K562 (cell line): ENCODE results near the gene P3H1. TPM values are rescaled to one million over a fixed set of nuclear protein-coding genes. Genes with fewer than 3 reads are reported as not detected.

ENCODE experiments used
- CAMTA2 ChIP-seq: fragments of 250-450 bp; sonication (Bioruptor Pico); conservative IDR thresholded peaks from 2 replicates; pipeline ENCODE4 v1.5.1; 2022
- CEBPB ChIP-seq: fragments of 450-650 bp; IDR thresholded peaks from 2 replicates; pipeline ENCODE4 v1.6.1; 2016; ENCODE audit warnings: missing genetic modification characterization, missing compliant biosample characterization
- CEBPG ChIP-seq, 3 experiments: fragments of 200-800 bp in 1 of 3; sonication (Bioruptor generic) in 1 of 3; sonication (generic) in 1 of 3; formaldehyde crosslinking in 1 of 3; IDR thresholded peaks in 2 of 3; conservative IDR thresholded peaks in 1 of 3; 2 replicates each; pipeline versions ENCODE4 v1.6.1 to v1.8.0; 2016 to 2022; ENCODE audit warnings: missing compliant biosample characterization in 2 of 3, missing genetic modification characterization in 2 of 3, mild to moderate bottlenecking in 1 of 3, missing genetic modification reagents in 1 of 3
- CREB5 ChIP-seq: fragments of 250-450 bp; sonication (Bioruptor Pico); IDR thresholded peaks from 2 replicates; pipeline ENCODE4 v1.5.0; 2020; ENCODE audit warnings: mild to moderate bottlenecking
- GATA2 ChIP-seq: sonication (generic); formaldehyde crosslinking; IDR thresholded peaks from 2 replicates; pipeline ENCODE4 v1.4.0; 2020; ENCODE audit warnings: mild to moderate bottlenecking, missing genetic modification reagents
- HDAC3 ChIP-seq: fragments of 450-650 bp; IDR thresholded peaks from 2 replicates; pipeline ENCODE4 v1.6.1; 2018; ENCODE audit warnings: borderline replicate concordance, mild to moderate bottlenecking, moderate library complexity; ENCODE audit not compliant: partially characterized antibody
- HSF4 ChIP-seq: fragments of 250-450 bp; sonication (Bioruptor Pico); IDR thresholded peaks from 2 replicates; pipeline ENCODE4 v2.1.2; 2022; ENCODE audit warnings: mild to moderate bottlenecking, moderate library complexity, borderline replicate concordance
- LARP7 ChIP-seq: fragments of 450-650 bp; IDR thresholded peaks from 2 replicates; pipeline ENCODE4 v1.6.1; 2016
- MAFF ChIP-seq: IDR thresholded peaks from 2 replicates; pipeline ENCODE4 v1.6.1; 2012; ENCODE audit warnings: low read length, improper control_type of control experiment
- MCM3 ChIP-seq: fragments of 450-650 bp; IDR thresholded peaks from 2 replicates; pipeline ENCODE4 v1.6.1; 2016
- MCM5 ChIP-seq: fragments of 450-650 bp; IDR thresholded peaks from 2 replicates; pipeline ENCODE4 v1.6.1; 2016; ENCODE audit warnings: low read depth
- NELFE ChIP-seq: IDR thresholded peaks from 2 replicates; pipeline ENCODE4 v1.6.1; 2011; ENCODE audit warnings: mild to moderate bottlenecking; ENCODE audit not compliant: insufficient read depth, insufficient read length
- POLR2H ChIP-seq: IDR thresholded peaks from 2 replicates; pipeline ENCODE4 v1.6.1; 2016; ENCODE audit warnings: missing genetic modification characterization, low read depth, mild to moderate bottlenecking, control low read depth, missing compliant biosample characterization, moderate library complexity
- STAG1 ChIP-seq: sonication (generic); formaldehyde crosslinking; IDR thresholded peaks from 2 replicates; pipeline ENCODE4 v1.5.0; 2020; ENCODE audit warnings: missing genetic modification reagents, borderline replicate concordance
- XRCC5 ChIP-seq: fragments of 200-400 bp; formaldehyde crosslinking; IDR thresholded peaks from 2 replicates; pipeline ENCODE4 v1.6.1; 2017; ENCODE audit warnings: low read depth, mild to moderate bottlenecking, low read length
- ZNF511 ChIP-seq: sonication (generic); formaldehyde crosslinking; IDR thresholded peaks from 2 replicates; pipeline ENCODE4 v1.8.0; 2022; ENCODE audit warnings: mild to moderate bottlenecking, missing genetic modification reagents
- polyA plus RNA-seq, 8 experiments: library from polyadenylated mRNA; depleted of rRNA in 4 of 8; stranded (reverse) in 5 of 8; unstranded in 3 of 8; fragments of >200 nt; fragmentation: Nextera tagmentation in 2 of 8; fragmentation: Illumina TruSeq in 1 of 8; extraction: Ambion mirVana in 2 of 8; extraction: Trizol in 1 of 8; gene quantifications; 2 replicates each; pipeline versions ENCODE4 v1.2.1 to v1.2.3, GENCODE V29; 2011 to 2014; ENCODE audit warnings: inconsistent platforms in 1 of 8, missing spikeins in 1 of 8
- total RNA-seq, 7 experiments: library from RNA; depleted of rRNA in 6 of 7; stranded (reverse); fragments of >200 nt in 6 of 7; fragmentation: Illumina TruSeq in 2 of 7; extraction: Trizol in 2 of 7; gene quantifications; 2 replicates each; pipeline versions ENCODE4 v1.2.1 to v1.2.3, GENCODE V29; 2011 to 2021; ENCODE audit warnings: low replicate concordance in 1 of 7
- TF ChIP-seq, protein P1 (sequence below): IDR thresholded peaks from 2 replicates; pipeline ENCODE4 v1.6.1; 2011; ENCODE audit warnings: borderline replicate concordance, low read depth, mild to moderate bottlenecking, moderate library complexity, low read length; ENCODE audit not compliant: insufficient read depth, poor library complexity, severe bottlenecking
- TF ChIP-seq, protein P2 (sequence below): sonication (generic); formaldehyde crosslinking; IDR thresholded peaks from 2 replicates; pipeline ENCODE4 v1.8.1; 2023; ENCODE audit warnings: mild to moderate bottlenecking, missing genetic modification reagents

Gene P3H1
- total and polyA plus RNA-seq, 9 of the 15 experiments (the other 6 are each of a cell fraction or from before 2014, with no cell fraction given): 1.7 to 81.7 (median 45.7) TPM

DNA sequence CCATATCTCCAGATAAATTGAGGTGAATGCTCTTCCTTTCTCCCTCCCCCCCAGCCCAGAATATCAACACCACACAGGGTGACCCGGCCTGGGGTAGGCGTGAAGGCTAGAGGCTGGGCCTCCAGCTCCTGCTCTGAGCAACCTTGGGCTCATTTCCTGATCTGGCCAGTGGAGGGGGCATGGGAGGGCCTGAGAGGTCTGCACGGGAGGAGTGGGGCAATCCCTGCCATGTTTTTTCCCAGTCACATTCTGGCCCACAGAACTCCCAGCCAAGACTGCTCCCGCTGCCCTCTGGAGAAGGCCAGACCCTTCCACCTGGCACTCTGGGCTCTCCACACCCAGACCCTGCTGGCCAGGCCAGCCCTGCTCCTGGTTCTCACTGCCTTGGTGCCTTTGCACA, 30.7 kb downstream of the P3H1 start (continued):
- TF ChIP-seq, protein P1, sequence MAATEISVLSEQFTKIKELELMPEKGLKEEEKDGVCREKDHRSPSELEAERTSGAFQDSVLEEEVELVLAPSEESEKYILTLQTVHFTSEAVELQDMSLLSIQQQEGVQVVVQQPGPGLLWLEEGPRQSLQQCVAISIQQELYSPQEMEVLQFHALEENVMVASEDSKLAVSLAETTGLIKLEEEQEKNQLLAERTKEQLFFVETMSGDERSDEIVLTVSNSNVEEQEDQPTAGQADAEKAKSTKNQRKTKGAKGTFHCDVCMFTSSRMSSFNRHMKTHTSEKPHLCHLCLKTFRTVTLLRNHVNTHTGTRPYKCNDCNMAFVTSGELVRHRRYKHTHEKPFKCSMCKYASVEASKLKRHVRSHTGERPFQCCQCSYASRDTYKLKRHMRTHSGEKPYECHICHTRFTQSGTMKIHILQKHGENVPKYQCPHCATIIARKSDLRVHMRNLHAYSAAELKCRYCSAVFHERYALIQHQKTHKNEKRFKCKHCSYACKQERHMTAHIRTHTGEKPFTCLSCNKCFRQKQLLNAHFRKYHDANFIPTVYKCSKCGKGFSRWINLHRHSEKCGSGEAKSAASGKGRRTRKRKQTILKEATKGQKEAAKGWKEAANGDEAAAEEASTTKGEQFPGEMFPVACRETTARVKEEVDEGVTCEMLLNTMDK: no peak
- TF ChIP-seq ZNF511 (CRISPR knock-in tag) (peak; percentile 57; the same call in 1 of the 2 replicates), HDAC3 (no peak), CAMTA2 (CRISPR knock-in tag) (no peak), XRCC5 (0 out of 2 replicates have a peak, but pooled peaks have one; percentile 37), MAFF (no peak), CEBPG (CRISPR knock-in tag; IDR thresholded peaks at IDR 0.05) (0 out of 2 replicates have a peak, but pooled peaks have one; percentile 27), CEBPG (tag; conservative IDR thresholded peaks at IDR 0.05 in 1 of 2, IDR thresholded peaks at IDR 0.05 in 1 of 2) (peak in 1 of 2 experiments; percentile 19; a peak in 1 of 4 replicates), MCM5 (no peak), STAG1 (CRISPR knock-in tag) (no peak; the same call in 1 of the 2 replicates), NELFE (no peak), LARP7 (no peak), GATA2 (CRISPR knock-in tag) (no peak), POLR2H (tag) (no peak), CEBPB (peak; percentile 48; the same call in 1 of the 2 replicates), HSF4 (CRISPR knock-in tag) (no peak), CREB5 (CRISPR knock-in tag) (no peak), MCM3 (no peak)
- TF ChIP-seq, protein P2, sequence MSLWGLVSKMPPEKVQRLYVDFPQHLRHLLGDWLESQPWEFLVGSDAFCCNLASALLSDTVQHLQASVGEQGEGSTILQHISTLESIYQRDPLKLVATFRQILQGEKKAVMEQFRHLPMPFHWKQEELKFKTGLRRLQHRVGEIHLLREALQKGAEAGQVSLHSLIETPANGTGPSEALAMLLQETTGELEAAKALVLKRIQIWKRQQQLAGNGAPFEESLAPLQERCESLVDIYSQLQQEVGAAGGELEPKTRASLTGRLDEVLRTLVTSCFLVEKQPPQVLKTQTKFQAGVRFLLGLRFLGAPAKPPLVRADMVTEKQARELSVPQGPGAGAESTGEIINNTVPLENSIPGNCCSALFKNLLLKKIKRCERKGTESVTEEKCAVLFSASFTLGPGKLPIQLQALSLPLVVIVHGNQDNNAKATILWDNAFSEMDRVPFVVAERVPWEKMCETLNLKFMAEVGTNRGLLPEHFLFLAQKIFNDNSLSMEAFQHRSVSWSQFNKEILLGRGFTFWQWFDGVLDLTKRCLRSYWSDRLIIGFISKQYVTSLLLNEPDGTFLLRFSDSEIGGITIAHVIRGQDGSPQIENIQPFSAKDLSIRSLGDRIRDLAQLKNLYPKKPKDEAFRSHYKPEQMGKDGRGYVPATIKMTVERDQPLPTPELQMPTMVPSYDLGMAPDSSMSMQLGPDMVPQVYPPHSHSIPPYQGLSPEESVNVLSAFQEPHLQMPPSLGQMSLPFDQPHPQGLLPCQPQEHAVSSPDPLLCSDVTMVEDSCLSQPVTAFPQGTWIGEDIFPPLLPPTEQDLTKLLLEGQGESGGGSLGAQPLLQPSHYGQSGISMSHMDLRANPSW (CRISPR knock-in tag): no peak
